Sigmoid colon (tissue), 7 donors: ENCODE measurements around the gene TIPIN. TPM values are rescaled to one million over a fixed set of nuclear protein-coding genes. Genes with fewer than 3 reads are reported as not detected.

Source experiments
- DNase-seq: peaks from one replicate; pipeline ENCODE4 v3.0.0-alpha.2; 2019
- H3K27ac ChIP-seq, 4 donors: fragments of 200-600 bp; sonication (generic); one replicate each; pipeline ENCODE4 v1.5.1; 2016 to 2019; ENCODE audit warnings: mild to moderate bottlenecking in 1 of 4
- H3K27me3 ChIP-seq, 3 donors: fragments of 200-600 bp; sonication (generic); one replicate each; pipeline ENCODE4 v1.5.1; 2019; ENCODE audit warnings: mild to moderate bottlenecking in 1 of 3
- H3K36me3 ChIP-seq, 4 donors: fragments of 200-600 bp; sonication (generic); one replicate each; pipeline ENCODE4 v1.5.1; 2016 to 2019
- H3K4me1 ChIP-seq, 4 donors: fragments of 200-600 bp; sonication (generic); one replicate each; pipeline ENCODE4 v1.5.1; 2017 to 2019
- H3K4me3 ChIP-seq, 4 donors: fragments of 200-600 bp; sonication (generic); one replicate each; pipeline ENCODE4 v1.5.1; 2017 to 2019; ENCODE audit warnings: mild to moderate bottlenecking in 2 of 4, moderate library complexity in 1 of 4
- H3K9me3 ChIP-seq, 4 donors: fragments of 200-600 bp in 3 of 4; sonication (generic) in 3 of 4; one replicate each; pipeline versions ENCODE4 v1.5.1 to v1.6.1; 2013 to 2019
- CTCF ChIP-seq, 4 experiments: fragments of 450-650 bp in 3 of 4; fragments of 200-600 bp in 1 of 4; IDR thresholded peaks; one replicate each; pipeline ENCODE4 v1.5.1; 2016 to 2019; ENCODE audit warnings: antibody characterized with exemption in 4 of 4, mild to moderate bottlenecking in 3 of 4, moderate library complexity in 2 of 4
- EP300 ChIP-seq, 4 donors: sonication (generic); formaldehyde crosslinking; IDR thresholded peaks; one replicate each; pipeline ENCODE4 v1.6.1; 2017; ENCODE audit warnings: antibody characterized with exemption in 4 of 4
- POLR2A ChIP-seq, 2 donors: fragments of 450-650 bp; IDR thresholded peaks; one replicate each; pipeline ENCODE4 v1.6.1; 2016; ENCODE audit warnings: antibody characterized with exemption in 2 of 2, mild to moderate bottlenecking in 2 of 2, moderate library complexity in 2 of 2
- POLR2AphosphoS5 ChIP-seq, 4 donors: sonication (generic); formaldehyde crosslinking; IDR thresholded peaks; one replicate each; pipeline ENCODE4 v1.6.1; 2017; ENCODE audit warnings: antibody characterized with exemption in 4 of 4
- WGBS, 2 donors: extraction: QIAGEN DNeasy Blood & Tissue Kit; methylation state at CpG; one replicate each; pipeline ENCODE4 v1.1.7; 2013; 5-methylcytosine and 5-hydroxymethylcytosine counted together
- intact Hi-C: fragments of 100-400 bp; cut with DNase I; formaldehyde crosslinking; loops from one replicate; pipeline ENCODE4 v1.15.1; 2023
- polyA plus RNA-seq, 3 donors: library from polyadenylated mRNA; stranded (reverse); fragments of 200-250 nt; gene quantifications; one replicate each; pipeline ENCODE4 v1.2.3, GENCODE V29; 2013
- total RNA-seq, 4 donors: library from RNA; depleted of rRNA; stranded (reverse); fragments of >200 nt; gene quantifications; one replicate each; pipeline ENCODE4 v1.1.0, GENCODE V29; 2016
- donor health status: healthy with polysubstance abuse.
- donor health status: Bipolar disorder and iron deficiency.
- donor health status: healthy.

The TIPIN gene
- total and polyA plus RNA-seq, 7 donors: 1.9 to 10.3 (median 5.6) TPM

GRCh38 chr15:66403323-66403722, 46.8 kb upstream of the TIPIN start:
- Histone ChIP-seq H3K27ac (no peak overlapping the region), H3K36me3 (no peaks in the 10 kb centered on the region), H3K9me3 (no peaks in the 10 kb centered on the region), H3K4me1 (peaks cover 0 to 7% (median 0%) of the 10 kb centered on the region in 4 donors), H3K4me3 (no peak overlapping the region), H3K27me3 (no peaks in the 10 kb centered on the region)
- TF ChIP-seq CTCF (IDR thresholded peaks at IDR 0.05) (no peak), EP300 (IDR thresholded peaks at IDR 0.05) (no peak), POLR2AphosphoS5 (IDR thresholded peaks at IDR 0.05) (no peak), POLR2A (IDR thresholded peaks at IDR 0.05) (no peak)
- no peak for DNase-seq
- intact Hi-C loops: no loop called here
- WGBS, 2 donors: 86 to 93% methylated on average over 5 of the region's 5 CpGs

GRCh38 chr15:66402761-66403284, 46.3 kb upstream of the TIPIN start:
- Histone ChIP-seq H3K27ac (no peak overlapping the region), H3K27me3 (no peaks in the 10 kb centered on the region), H3K36me3 (no peaks in the 10 kb centered on the region), H3K9me3 (no peaks in the 10 kb centered on the region), H3K4me1 (peaks cover 0 to 7% (median 0%) of the 10 kb centered on the region in 4 donors), H3K4me3 (no peak overlapping the region)
- intact Hi-C loops: no loop called here
- TF ChIP-seq POLR2A (IDR thresholded peaks at IDR 0.05) (no peak), EP300 (IDR thresholded peaks at IDR 0.05) (no peak), POLR2AphosphoS5 (IDR thresholded peaks at IDR 0.05) (no peak), CTCF (IDR thresholded peaks at IDR 0.05) (no peak)
- WGBS, 2 donors: 82 to 93% methylated on average over 3 of the region's 3 CpGs
- no peak for DNase-seq

GRCh38 chr15:66401130-66402021, 44.9 kb upstream of the TIPIN start:
- Histone ChIP-seq H3K4me1 (peaks cover 0 to 7% (median 0%) of the 10 kb centered on the region in 4 donors), H3K27me3 (no peaks in the 10 kb centered on the region), H3K9me3 (no peaks in the 10 kb centered on the region), H3K36me3 (no peaks in the 10 kb centered on the region), H3K4me3 (no peak overlapping the region), H3K27ac (no peak overlapping the region)
- intact Hi-C loops: no loop called here
- 55 to 83% methylated on average over 8 of the region's 8 CpGs for WGBS, 2 donors
- DNase-seq: no peak
- no peak for TF ChIP-seq CTCF (IDR thresholded peaks at IDR 0.05)
- no peak for TF ChIP-seq EP300 (IDR thresholded peaks at IDR 0.05)
- no peak for TF ChIP-seq POLR2AphosphoS5 (IDR thresholded peaks at IDR 0.05)

- 68 to 84% methylated on average over 3 of the region's 3 CpGs for WGBS, 2 donors
- TF ChIP-seq POLR2A (IDR thresholded peaks at IDR 0.05): no peak
- no peak for TF ChIP-seq CTCF (IDR thresholded peaks at IDR 0.05)
- TF ChIP-seq EP300 (IDR thresholded peaks at IDR 0.05): no peak
- TF ChIP-seq POLR2AphosphoS5 (IDR thresholded peaks at IDR 0.05): no peak
- no peak for DNase-seq
- H3K36me3 ChIP-seq: no peaks in the 10 kb centered on the region
- no peaks in the 10 kb centered on the region for H3K4me1 ChIP-seq
- no peak overlapping the region for H3K27ac ChIP-seq
- H3K4me3 ChIP-seq: no peak overlapping the region
- no peaks in the 10 kb centered on the region for H3K9me3 ChIP-seq
- intact Hi-C loops: no loop called here
- no peaks in the 10 kb centered on the region for H3K27me3 ChIP-seq
These were observed 43.9 kb upstream of the TIPIN start for GRCh38 chr15:66400351-66400774.
